Cerebellar cortex (tissue), 1 donor: ENCODE measurements around the gene SUSD4.

ENCODE experiments used
- DNase-seq: peaks from one replicate; pipeline ENCODE4 v3.0.0-alpha.2; 2015; ENCODE audit warnings: low spot score

SUSD4 gene

DNA sequence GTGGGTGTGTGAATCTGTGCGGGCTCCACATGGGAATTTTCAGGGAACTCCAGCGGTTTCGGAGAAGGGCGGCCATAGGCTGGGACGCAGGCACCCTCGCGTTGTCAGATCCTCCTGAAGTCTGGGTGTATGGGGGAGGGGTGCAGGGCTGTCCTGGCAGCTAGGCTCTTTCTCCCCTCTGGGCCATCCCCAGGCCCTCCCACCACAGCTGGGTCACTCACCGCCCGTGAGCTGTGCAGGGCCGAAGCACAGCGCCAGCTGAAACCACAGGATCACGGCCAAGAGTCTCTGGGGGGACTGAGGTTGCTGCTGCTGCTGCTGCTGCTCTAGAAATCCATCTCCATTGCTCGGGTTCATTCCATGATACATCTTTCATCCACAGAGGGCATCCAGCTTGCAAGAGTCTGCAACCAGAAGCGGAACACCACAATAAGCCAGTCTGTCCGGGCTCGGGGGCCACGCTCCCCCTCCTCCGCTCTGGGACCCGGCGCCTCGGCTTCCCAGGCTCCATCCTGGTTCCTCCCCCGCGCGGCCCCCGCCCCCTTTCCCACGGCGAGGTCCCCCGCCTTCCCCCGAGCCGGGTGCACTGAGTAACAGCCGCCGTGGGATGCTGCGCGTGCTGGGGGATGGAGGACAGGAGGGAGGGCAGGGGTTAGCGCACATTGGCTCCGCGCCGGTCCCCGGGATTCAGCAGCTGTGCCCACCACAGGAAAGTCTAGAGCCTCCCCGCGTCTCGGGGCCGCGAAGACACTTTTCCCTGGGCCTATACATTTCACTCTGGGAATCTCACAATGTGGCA, 720 bp downstream of the SUSD4 start:
- peak; percentile 39 for DNase-seq

- no peak for DNase-seq
Observed at GRCh38 chr1:223358826-223359225, 5.2 kb downstream of the SUSD4 start.

DNA sequence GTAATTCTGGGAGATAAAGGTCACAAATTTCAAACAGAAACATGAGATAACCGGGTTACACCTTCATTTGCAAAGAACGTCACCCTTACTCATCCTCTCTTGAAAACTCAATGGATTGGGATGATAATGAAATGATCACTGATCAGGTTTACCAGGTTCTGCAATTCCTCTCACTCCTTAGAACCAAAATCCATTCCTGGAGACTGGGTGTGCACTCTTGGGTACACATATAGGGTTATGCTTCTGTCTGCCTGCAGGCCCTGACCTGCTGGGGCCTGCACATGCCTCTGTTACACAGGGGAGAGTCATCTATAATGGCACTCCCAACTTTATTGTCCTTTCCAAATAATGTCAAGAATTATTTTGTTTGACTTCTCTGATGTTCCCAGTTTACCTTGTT, 8.3 kb downstream of the SUSD4 start:
- no peak for DNase-seq

- DNase-seq, result no peak
Observed at GRCh38 chr1:223353939-223354338, 10.0 kb downstream of the SUSD4 start.

DNA sequence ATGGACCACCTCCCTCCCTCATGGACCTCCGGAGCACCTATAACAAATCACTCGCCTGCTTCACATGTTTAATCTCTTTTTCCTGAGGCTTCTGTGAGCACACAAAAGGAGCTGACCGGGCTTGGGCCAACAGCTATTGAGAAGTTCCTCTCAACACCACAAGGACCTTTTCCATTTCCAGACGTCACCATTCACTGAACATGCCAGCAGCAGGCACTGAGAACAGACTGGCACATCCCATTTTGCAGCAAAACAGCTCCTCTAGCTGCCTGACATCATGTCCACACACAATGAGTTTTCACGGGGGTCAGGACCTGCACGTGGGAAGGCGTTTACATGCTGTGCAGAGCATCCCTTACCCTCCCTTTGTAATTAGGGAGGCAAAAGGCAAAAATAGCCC, 11.0 kb downstream of the SUSD4 start:
- no peak for DNase-seq

- DNase-seq, result no peak
Observed at GRCh38 chr1:223350361-223350908, 13.5 kb downstream of the SUSD4 start.

GRCh38 chr1:223349241-223349640, 14.7 kb downstream of the SUSD4 start:
- no peak for DNase-seq

DNA sequence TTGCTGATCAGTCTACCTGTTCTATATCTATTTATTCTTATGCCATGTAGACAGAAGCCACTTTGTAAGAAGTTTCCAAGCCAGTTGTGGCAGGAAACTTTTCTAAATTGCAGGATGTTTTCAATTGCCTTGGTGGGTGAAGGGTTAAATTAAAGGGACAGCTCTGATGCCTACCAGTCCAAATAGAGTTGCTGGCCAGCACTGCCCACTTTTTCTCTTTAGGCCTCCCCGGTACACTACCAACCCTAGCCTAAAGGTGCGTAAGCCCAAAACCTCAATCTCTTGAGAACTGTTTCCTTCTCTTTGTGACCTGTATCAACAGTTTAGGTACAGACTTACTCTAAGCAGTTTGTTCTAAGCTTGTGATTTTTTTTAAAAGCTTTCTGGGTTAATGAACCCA, 15.5 kb downstream of the SUSD4 start:
- no peak for DNase-seq

GRCh38 chr1:223347583-223347982, 16.4 kb downstream of the SUSD4 start:
- no peak for DNase-seq

GRCh38 chr1:223346311-223346710, 17.7 kb downstream of the SUSD4 start:
- no peak for DNase-seq

DNA sequence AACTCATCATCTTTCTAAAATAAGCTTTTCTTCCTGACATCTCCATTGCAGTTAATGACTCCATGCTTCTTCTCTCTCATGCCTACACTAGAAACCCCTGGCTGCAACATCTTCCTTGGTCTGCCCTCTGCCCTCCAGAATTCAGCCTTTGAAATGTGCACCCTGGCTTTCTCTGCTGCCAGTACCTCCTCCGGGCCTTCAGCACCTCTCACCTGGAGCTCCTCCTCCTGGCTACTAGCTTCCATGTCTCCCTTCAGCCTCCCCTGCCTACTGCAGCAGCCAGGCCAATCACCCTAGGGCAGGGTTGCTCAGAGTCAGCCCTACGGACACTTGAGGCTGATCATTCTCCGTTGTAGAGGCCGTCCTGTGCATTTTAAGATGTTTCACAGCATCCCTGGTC, 18.3 kb downstream of the SUSD4 start:
- no peak for DNase-seq

- DNase-seq, result peak; percentile 41
Observed at GRCh38 chr1:223344491-223344890, 19.5 kb downstream of the SUSD4 start.

DNA sequence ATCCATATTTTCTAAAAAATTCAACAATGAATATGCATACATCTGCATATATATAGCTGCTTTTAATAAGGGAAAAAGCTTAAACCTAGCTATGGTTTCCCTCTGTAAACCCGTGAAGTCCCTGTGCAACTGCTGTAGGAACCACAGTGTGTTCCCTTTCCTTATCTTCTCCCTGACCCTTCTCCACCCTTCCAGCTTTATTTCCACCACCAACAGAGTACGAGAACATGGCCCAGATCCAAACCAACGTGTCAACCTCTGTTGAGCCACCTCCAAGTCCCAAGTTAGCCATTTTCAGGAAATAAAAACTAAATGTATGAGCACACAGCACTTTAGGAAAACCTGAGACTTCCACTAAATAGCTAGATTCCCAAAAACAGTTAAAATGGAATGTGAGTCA, 20.3 kb downstream of the SUSD4 start:
- DNase-seq, result no peak

GRCh38 chr1:223341121-223341520, 22.9 kb downstream of the SUSD4 start:
- DNase-seq, result no peak

GRCh38 chr1:223340637-223341036, 23.3 kb downstream of the SUSD4 start:
- no peak for DNase-seq

DNA sequence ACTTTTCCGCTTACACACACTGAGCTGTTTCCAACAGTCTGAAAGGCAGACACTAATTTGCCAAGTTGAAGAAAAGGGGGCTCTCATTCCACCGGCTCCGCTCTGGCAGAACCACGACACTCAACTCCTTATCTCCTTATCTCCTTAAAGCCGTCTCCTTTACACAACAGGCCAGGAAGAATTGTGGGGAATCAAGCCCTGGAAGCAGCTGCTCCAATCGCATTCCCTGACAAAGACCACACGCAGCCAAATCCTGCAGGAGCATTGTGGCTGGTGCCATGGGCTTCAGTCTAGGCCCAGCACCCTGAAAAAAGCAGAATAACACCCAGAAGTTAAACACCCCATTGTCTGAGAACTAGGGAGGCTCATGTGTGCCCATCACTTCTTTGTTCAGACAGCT, 24.1 kb downstream of the SUSD4 start:
- no peak for DNase-seq

DNA sequence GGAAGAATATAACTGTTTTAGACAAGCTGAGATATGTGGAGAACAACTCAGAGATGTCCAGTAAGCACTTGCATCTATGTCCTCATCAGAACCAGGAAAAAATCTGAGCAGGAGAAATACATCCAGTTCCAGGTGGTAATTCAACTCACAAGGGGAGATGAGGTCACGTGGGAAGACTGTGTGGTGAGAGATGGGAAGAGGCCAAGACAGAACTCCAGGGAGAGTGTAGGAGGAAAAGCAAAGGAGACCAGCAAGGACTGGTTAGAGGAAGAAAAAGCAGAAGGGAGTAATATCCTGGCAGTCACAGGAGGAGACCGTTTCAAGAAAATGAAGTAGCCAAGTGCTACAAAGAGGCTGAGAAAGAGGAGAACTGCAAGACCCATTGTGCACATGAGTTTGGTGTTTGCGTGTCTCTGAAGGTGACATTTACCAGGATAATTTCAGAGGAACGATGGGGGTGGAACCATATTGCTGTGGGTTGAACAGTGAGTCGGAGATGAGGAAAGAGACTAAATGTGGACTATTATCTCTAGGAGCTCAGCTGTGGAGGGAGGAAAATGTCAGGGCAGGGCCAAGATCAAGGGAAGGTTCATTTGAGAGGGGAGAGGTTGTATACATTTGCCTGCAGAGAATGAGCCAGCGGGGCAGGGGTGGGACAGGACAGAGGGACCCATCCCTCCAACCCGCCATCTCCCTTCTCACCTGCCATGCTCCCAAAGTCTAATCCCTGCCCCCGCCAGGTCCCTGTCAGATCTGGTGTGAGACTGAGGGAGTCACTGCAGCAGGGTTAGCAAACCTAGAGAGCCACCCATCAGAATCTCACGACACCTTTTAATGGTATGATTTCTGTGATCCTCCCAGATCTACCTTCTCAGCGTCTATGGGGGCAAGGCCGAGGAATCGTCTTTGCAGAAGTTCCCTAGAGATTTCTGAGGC, 24.9 kb downstream of the SUSD4 start:
- DNase-seq, result peak; percentile 79

DNA sequence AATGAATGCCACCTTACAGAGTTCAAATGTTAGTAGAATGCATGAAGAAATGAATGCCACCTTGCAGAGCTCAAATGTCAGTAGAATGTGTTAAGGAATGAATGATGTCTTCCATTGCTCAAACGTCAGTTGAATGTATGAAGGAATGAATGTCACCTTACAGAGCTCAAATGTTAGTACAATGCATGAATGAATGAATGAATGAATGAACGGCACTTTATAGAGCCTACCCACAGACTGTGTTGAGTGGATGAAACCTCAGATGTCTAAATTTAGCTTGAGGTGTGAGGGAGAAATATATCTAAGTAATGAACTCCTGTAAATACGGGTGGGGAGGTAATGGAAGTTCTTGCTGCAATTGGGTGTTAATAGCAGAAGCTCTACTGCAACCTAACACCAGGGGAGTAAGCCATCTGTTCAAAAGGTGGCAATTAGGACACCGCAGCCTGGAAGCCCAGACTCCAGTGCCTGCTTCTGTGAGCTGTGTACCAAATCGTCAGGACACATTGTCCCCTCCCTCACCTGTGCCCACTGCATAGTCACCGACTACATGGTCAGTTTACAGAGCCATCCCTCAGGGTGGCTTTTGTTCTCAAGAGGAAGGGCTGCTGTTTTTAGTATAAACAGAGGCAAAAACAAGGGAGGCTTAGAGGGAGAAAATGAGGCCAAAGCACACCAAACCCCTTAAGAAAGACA, 26.7 kb downstream of the SUSD4 start:
- DNase-seq, result peak; percentile 70

GRCh38 chr1:223334156-223334555, 29.8 kb downstream of the SUSD4 start:
- no peak for DNase-seq

GRCh38 chr1:223332997-223333396, 31.0 kb downstream of the SUSD4 start:
- no peak for DNase-seq

DNA sequence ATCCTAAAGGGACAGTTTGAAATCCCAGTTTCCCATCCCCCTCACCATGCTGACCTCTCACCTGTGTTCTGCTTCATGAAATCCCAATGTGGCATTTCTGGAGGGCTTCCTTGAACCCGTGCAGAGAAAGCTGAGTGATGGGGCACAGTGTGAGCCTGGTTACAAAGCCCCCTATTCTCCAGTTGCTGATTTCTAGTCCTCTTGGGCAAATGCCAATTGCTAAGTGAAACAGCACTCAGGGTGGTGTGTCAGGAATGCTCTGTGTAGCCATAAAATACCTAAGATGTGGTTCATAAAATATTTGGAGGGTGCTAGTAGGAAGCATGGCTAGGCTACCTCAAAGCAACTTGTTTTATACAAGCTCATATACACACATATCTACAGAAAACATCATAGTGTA, 32.0 kb downstream of the SUSD4 start:
- DNase-seq, result no peak

GRCh38 chr1:223331301-223331700, 32.7 kb downstream of the SUSD4 start:
- no peak for DNase-seq
